AG08396 (cell line): Measurements from ENCODE around the gene CCNY.

Experiments used
- DNase-seq: peaks from one replicate; pipeline ENCODE4 v3.0.0; 2012; ENCODE audit warnings: low spot score, mixed read lengths

The CCNY gene

DNA sequence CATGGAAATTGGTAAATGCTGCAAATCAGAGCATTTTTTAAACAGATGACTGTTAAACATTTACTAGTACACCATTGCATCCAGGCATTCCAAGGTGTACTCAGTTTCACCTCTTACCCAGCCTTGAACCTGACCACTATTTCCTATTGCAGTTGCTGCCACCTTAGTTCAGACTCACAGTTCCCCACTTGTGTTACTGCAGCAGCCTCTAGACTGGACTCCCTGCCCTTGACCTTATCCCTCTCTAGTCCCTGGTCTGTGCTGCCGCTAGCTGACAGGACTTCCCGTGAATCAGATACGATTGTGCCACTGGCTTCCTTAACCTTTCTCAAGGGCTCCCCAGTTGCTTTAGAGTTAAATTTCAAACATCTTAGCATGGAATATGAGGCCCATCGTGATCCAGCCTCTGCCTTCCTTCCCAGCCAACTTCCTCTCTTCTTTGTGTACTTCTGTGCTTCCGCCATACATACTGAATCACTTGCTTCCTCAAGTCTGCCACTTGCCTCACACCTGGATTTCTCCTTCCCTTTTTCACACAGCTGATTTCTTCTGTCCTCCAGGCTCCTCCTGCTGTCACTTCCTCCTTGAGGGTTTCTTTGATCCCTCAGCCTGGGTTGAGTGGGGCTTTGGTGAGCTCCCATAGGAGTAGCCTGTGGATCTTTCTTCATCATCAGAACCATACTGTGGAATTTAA is 150.1 kb downstream of the CCNY start:
- DNase-seq, result no peak

DNA sequence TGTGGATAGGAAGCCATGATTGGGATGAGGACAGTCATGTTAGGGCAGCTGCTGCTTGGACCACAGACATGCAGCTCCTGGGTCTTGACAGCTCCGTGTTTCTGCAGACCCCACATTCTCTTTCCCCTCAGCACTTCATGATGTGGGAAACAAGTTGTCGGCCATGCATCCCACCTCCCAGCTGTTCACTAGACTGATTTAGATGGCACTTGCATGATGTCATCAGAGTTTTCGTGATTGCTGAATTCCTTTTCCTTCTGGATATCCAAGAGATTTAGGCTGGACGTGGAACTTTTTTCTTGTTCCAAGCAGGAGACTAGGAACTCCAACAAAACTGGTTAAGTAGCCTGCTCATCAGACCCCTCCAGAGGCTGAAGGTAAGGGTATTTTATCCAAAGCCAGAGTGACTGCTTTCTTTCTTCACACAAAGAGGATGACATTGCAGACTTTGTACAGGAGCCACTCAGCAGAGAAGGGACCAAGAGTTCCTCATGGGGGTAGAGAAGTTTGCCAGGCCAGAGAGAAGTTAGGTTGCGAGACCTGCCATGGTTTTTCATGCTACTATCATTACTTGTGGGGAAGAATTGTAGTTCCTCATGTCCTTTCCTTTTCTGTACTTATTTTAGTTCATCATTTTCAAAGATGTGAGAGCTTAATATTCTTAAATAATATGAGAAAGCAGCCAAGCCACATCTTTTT is 151.2 kb downstream of the CCNY start:
- no peak for DNase-seq

DNA sequence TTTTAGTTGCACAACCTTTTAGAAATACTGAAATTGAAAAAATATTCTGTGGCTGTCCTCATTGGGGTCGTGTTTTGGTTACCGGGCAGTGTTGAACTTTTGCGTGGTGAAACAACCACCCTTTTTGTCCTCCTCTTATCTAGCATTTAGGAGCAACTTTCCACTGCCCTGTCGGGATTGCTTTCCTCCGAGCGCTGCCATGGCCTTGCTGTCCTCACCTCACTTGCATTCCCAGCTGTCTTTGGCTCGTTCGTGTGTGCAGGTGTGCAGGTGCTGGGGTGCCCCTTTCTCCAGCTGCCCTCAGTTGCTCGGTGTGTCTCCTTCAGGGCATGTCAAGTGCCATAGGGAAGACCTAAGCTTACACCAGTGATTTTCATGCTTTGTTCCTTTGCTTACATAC is 151.9 kb downstream of the CCNY start:
- DNase-seq, result no peak

DNA sequence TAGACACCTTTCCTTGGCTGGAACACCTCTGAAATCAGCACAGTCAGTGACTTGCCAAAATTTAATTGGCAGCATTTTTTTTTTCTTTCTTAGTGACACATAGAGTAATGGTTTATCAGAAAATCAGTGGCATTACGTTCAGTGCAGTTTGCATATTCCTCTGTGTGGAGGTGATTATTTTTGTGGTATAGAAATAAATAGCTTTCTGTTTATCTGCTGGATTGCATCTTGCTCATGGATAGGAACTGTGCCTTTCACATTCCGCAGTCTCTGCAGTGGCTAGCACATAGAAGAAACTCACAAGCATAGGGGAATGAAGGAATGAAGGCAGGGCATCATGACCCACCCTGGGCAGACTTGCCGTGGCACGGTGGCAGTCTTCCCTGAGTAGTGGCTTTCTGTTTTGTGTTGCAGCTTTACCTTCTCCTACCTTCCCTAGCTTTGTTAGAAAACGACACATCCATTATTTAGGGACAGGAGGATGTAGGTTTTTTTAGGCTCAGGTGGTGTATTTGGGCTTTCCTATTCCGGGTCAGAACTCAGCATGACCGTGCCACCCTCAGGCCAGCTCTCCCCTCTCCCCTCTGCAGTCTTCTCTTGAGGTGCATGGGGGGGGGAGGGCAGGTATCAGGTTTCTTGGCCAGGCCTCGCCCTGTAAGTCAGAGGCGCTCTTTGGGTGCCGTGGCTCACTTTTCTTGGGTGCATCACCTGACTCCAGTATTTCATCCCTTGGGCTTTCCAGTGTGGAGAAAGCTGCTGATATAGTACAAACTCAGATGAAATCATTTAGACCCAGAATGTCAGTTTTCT is 156.3 kb downstream of the CCNY start:
- no peak for DNase-seq

DNA sequence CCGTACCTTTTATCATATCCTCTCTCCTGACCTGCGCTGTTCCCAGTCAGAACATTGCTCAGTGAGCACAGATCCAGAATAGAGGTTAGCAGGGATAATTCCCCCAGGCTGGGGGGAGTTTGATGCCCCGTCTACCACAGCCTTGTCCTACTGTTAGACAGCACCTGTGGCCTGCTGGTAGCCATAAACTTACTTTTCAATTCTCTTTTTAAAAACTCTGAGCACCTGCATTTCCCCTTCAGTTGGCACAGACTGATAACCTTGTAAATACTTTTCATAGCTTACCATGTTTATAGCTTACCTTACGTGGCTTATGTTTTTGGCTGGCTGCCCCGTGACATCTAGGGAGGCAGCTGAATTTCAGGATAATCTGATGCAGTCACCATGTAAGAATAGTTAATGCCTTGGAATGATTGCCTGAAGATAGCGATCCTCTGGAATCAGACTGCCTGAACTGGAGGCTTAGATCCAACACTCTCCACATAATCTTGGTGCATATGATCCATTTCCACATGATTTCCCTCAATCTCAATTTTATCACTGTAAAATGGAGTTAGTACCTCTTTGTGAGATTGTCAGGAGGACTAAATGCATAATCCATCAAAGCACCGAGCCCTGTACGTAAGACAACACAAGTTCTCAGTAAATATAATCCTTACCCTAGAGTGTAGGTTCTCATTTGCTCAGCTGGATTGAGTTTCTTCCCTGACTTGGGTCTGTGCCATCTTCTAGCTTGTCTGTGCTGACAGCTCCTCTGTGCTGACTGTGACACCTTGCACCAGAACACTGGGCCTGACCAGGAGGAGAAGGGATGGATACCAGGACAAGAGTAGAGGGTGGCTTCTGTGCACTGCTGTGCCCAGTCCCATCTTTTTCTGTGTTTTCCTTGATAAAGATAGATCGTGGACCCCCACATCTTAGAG is 157.1 kb downstream of the CCNY start:
- DNase-seq, result no peak

DNA sequence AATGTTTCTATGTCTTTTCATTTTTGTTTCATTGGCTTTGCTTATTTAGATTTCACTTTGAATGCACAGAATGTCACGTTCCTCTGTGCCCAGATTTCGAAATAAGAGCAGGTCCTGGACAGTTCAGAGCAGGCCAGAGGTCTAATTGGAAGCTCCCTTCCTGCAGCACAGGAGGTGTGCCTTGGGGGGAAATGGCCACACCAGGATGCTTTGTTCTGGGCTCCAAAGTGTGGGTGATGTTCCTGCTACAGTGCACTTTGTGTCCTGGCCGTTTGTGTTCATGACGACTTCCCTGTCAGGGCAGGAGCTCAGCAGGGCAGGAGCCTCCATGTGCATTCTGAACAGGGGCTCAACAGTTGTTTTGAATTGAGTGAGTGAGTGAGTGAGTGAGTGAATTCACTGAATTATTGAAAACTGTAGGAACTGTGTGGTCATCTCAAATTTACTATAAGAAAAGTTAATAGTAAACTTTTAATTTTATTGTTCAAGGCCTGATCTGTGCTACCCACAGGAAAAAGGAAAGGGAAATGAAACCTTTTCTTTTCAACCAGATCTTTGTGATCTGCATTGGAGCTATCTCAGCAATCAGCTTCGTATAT is 159.3 kb downstream of the CCNY start:
- no peak for DNase-seq

DNA sequence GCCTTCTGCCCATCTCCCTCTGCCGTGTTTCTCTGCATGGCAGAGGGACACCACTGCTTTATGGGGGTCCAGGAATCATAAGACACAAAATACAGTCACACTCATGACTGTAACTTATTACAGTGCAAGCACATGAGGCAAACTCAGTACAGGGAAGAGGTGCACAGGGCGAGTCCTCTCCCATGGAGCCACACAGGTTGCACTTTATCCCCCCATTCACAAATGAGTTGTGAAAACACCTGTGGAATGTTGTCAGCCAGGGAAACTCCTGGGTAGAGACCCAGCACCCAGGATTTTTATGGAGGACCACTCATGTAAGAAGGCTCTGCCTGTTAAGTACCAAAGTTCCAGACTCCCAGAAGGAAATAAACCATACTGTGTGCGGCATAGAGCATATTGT is 161.6 kb downstream of the CCNY start:
- DNase-seq, result no peak

DNA sequence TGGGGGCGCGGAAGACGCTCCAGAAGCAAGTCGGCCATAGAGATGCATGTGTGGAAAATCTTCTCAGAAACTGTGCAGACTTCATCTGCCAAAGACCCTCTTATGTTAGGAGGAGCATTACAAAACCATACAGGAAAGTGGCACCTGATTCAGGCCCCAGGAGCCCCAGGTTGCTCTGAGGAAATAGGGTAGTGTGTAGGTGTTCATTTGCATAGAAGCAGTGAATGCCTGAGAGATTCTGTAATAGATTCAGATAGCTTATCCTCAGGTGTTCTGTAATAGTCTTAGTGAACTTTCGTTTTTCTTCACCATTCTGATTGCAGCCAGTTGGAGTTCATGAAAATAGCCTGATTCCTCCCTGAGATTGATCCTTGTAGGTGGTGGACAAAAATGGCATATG is 162.4 kb downstream of the CCNY start:
- DNase-seq, result no peak

DNA sequence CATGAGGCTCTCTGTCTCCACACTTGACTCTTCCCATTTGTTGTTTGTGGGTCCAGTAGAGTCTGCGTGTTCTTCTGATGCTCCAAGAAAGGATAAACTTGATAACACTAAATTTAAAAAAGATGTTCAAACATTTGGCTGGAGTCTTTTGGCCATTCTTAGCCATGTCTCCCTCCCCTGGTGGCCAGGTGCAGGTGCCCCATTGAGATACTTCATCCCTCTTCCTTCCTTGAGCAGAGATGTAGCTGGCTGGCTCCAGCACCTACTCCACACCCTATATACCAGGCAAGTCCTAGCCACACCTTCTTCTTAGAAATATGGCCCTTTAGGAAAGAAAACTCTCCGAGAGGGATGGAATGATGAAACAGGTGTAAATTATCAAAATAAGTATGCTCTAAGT is 165.6 kb downstream of the CCNY start:
- no peak for DNase-seq

DNA sequence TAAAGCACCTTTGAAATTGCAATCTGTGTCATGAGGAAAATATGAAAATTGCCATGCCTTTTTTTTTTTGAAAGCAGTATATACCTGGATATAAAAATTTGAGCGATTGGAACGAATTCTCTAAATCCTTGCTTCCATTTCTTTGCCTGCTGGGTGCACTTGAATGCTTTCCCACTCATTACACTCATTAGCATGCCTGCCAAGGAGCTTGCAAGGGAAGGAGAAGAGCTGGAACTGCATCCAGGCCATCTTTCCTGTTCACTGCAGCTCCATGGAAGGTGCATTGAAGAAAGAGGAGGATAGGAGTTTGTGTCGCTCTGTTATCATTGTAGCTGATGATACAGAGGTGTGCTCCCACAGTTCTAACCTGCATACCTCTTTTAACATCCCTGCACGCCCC is 166.4 kb downstream of the CCNY start:
- no peak for DNase-seq

DNA sequence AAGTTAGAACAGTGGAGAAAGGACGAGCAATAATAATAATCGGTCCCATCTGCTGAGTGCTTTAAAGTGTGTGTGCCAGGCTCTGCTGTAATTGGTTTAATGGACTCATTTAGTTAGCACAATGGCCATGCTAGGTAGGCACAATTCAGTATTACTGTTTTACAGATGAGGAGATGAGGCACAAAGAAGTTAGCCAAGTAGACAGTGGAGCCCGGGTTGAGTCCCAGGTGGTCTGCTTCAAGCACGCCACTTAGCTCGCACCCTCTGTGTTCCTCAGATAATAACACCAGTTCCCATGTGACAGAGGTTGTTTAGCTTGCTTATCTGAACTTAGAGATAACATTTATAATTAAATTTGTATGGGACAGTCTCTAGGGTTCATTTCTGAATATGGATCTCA is 167.3 kb downstream of the CCNY start:
- DNase-seq, result no peak

DNA sequence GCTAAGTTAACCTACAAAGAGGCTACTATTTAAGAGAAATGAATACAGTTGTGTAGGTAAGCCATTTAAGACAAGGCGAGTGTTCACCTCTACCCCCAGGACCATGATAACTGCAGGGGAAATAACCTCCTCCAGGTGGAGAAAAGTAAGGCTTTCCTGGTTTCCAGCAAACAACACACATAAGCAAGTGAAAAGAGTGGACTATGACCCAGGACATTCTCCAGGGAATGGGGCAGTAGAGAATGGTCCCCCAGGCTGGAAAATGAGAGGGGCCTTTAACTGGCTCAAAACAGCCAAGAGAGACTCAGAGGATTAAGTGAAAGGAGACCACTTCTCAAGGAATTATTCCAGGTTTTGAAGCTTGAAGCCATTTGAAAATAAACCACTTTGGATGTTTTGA is 167.8 kb downstream of the CCNY start:
- DNase-seq, result no peak

DNA sequence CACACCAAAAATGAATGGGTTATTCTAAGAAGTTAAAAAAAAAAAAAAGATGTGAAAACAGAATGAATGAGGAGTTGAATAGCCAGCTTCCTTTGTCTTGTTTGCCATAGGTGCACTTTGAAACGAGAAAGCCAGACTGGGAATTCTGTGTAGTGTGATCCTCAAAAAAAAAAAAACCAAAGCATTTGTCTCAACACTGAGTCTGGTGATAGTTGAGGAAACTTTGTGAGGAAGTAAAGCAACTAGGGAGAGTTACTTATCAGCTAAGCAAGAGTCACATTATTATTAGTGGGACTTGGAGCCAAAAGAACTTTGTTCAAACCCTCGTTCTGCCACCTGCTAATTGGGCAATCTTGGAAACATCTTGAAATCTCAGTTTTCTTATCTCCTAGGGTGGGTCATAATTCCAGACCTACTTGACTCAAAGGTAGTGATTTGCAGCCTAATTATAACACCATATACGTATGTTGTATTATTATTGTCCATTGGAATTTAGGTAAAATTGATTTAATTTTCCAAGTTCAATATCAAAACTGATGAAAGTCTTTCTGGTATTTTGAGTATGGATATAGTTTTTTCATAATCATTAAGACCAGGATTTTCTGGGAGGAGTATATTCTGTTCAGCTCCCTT is 169.0 kb downstream of the CCNY start:
- DNase-seq, result no peak

DNA sequence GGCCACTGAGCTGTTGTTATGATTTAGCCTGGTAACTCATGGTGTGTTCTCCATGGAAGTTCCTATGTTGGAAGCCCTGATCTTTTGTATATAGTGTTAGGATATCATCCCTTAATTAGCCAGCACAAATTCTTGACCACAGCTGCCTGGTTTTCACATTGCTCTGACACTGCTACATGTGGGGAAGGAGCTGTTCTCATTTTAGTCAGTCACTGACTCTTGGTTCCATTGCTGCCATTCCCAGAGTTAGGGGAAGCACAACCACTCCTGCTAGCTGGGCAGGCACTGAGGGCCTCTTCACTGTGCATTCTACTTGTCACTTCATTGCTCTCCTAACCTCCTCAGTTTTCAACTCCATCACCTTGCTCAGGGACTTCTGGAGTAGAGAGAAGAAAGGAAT is 170.4 kb downstream of the CCNY start:
- no peak for DNase-seq

DNA sequence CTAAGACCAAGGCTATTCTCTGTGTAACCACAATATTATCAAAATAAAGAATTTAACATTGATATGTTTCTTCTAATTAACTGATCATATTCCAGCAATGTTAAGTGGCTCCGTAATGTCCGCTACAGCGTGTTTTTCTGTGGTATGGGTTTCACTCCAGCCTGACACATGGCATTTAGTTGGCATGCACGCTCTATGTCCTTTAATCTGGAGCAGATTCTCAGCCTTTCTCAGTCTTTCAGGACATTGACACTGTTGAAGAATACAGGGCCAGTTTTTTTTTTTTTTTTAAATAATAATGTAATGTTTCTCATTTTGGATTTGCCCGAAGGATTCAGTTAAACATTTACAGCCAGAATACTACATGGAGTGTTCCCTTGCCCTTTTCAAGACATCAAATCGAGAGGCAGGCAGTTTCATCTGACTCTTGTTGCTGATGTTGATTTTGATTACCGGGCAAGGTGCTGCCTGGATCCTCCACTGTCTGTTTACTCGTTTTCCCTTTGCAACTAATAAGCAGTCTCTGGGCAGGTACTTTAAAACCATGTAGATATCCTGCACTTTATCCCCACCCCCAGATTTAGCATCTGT is 171.3 kb downstream of the CCNY start:
- no peak for DNase-seq

DNA sequence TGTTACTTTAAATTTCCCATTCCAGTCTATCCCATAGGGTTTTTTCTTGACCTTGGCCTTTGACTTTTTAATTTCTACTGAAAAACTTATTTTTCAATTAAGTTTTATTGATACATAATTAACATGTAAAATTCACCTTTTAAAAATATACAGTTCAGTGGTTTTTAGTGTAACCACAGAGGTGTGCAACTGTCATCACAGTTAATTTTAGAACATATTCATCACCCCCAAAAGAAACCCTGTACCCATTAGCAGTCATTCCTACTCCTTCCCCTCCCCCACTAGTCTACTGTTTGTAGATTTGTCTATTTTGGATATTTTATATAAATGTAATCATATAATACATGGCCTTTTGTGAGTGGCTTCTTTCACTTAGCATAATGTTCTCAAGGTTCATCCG is 172.3 kb downstream of the CCNY start:
- DNase-seq, result no peak

DNA sequence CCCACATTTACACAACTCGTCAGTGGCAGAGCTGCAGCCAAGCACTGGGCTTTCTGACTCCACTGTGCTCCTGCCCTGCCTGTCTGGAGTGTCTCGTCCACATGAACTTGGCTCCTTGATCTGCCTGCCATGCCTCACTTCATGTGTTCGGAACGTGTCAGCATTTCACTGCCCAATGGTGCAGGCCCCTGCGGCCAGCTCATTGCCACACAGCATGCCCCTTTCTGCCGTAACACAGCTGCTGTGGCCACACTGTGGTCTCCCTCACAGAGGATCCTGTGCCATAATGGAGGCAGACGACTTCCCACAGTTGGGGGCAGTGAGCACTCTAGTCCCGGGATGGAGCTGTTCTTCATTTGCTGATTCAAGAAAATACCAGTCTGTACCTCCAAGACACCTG is 174.6 kb downstream of the CCNY start:
- DNase-seq, result no peak

DNA sequence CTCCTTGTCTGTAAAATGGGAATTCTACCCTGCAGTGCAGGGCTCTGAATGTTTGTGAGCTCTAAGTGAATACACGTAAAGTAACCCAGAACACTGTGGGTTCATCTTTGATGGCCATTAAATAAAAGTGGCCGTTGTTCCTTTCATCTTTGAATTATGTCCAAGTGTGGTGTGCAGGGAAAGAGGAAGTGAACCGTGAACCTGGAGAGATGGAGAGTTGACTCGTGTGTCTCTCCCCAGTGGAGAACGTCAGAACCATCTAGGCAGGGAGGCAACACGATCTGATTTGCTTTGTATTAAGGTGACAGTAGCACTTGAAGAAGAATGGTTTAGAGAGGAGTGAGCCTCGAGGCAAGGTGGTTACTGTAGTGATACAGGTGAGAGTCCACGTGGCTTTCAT is 175.3 kb downstream of the CCNY start:
- no peak for DNase-seq

DNA sequence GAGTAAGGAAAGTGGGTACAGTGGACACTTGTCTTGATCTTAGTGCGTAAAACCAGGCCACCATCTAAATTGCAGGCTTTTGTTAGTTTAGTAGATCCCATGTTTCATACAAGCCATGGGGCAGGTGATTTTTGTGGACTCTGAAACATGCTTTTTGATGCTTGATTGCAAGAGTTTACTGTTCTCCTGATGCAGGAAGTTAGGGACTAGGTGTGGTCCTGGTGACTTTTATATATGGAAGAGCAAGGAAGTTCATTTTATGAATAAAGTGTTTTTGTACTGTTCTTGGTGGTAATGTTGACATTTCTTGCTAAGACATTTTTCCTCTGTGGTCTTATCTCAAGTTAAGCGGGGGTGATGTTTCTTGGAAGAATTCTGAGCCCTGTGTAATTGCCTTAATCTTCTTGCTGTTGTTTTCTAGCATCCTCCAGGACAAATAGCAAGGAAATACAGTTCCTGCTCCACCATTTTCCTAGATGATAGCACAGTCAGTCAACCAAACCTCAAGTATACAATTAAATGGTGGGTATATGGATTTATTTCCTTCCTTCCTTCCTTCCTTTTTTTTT is 179.9 kb downstream of the CCNY start:
- no peak for DNase-seq

DNA sequence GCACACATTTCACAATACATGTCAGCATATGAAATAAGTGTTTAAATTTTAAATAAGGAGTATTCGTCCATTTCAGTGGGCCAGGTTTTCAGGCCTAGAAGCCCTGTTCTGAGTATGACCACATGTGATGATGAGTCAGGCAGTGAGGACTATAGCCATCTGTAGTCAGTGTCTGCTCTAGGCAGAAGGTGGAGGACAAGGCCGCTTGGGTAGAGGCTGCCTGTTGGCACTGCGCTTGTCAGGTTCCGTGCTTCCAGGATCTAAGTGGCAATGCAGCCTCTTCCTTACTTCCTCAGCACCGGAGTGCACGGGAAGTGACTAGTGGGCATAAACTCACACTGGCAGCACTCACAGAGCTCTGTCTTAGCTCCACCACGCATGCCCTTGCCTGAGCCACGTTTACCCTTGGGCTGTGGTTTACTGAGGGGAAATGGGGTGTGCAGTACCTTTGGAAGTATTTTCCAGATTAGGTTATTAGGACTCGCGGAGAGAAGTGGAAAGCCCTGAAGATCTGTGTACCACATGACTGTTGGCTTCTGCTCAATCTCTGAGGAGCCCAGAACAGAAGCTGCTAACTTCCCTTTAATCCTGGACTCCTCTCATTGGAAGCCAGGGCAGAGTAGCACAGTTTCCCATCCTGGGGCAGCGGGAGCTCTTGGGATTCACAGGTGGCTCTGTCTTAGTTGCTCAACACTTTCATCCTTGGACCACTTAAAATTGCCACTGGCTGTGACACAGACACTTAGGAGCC is 181.3 kb downstream of the CCNY start:
- peak; percentile 17 for DNase-seq
